GM12872 (cell line): ENCODE data around the gene SPRR2B.

Experiments
- CTCF ChIP-seq: IDR thresholded peaks from 3 replicates; pipeline ENCODE4 v1.5.1; 2011; ENCODE audit warnings: low read depth, mild to moderate bottlenecking, low read length, moderate library complexity; ENCODE audit not compliant: insufficient read depth

The SPRR2B gene

GRCh38 chr1:153094426-153094825 is 23.0 kb upstream of the SPRR2B start, which contains the start of gene SPRR2E:
SPRR2E (minus strand) TSS chr1:153094526; CDS start chr1:153093751, 775 bp downstream.
- no peak for TF ChIP-seq CTCF

DNA sequence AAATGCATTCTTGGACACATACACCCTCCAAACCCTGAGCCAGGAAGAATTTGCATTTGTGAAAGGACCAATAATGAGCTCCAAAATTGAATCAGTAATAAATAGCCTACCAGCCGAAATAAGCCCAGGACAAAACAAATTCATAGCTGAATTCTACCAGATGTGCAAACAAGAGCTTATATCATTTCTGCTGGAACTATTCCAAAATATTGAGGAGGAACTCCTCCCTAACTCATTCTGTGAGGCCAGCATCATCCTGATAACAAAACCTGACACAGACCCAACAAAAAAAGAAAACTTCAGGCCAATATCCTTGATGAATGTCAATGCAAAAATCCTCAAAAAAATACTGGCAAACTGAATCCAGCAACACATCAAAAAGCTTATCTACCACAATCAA is 16.2 kb upstream of the SPRR2B start:
- no peak for TF ChIP-seq CTCF

DNA sequence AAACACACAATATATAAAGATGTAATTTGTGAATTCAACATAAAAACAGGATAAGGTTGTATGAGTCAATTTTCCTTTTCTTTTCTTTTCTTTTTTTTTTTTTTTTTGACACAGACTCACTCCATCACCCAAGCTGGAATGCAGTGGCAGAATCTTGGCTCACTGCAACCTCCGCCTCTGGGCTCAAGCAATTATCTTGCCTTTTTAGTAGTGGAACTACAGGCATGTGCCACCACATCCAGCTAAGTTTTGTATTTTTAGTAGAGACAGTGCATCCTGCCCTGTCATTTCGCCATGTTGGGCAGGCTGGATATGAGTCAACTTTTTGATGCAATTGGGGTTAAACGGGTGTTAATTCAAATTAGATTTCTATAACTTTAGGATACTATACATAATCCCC is 10.3 kb upstream of the SPRR2B start:
- TF ChIP-seq CTCF, result no peak

GRCh38 chr1:153072806-153073726 is 1.7 kb upstream of the SPRR2B start:
- no peak for TF ChIP-seq CTCF

- no peak for TF ChIP-seq CTCF
Measured at GRCh38 chr1:153070243-153070642, 1.2 kb downstream of the SPRR2B start.

DNA sequence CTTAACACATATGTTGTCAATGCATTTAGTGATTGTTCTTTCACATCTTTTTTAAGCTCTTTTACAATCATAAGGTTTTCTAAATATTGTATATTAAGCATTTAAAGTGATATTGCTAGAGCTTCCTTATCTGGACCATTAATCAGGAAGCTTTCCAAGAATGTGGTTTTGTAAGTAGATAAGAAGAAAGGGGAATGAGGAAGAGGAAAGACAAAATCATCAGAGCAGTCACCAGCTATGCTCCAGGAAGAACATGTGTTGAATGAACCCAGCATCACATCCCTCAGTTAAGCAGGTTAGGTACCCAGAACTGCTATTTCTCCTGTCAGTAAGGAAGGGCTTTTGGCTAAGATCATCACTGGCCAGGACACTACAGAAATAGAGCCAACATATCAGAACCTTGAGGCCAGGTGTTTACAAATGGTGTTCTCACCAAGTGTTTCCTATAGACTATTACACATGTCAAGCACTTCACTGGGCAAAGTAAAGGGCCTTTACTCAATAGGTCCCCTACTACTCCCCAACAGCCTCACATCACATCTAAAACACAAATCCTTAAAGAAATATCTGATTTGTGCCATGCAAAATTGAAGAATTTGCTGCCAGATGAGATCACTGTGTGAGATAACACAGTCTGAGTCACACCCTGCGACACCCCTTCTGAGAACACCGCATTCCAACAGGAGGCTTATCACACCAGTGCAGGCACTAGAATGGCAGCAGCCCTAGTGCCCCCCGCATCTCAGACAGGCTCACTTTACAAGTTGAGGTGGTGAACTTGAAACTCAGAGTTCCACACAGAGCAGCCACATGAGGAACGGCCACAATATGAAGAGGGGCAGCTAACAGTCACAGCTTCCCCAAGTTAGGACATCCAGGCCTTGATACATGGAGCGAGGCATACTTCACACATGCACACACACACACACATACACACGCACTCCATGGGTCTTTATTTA is 12.3 kb downstream of the SPRR2B start:
- no peak for TF ChIP-seq CTCF

GRCh38 chr1:153058154-153058553 is 13.3 kb downstream of the SPRR2B start:
- TF ChIP-seq CTCF, result peak; percentile 3; the same call in 1 of the 3 replicates
